ENCODE results near the gene F2RL1. TPM values are rescaled to one million over a fixed set of nuclear protein-coding genes. Genes with fewer than 3 reads are reported as not detected.
"Not testable (repeated sequence)": the region's sequence is repeated elsewhere in the genome, so short reads cannot be mapped to it uniquely, and the experiment has no call there.

The F2RL1 gene
- total and polyA plus RNA-seq, 3 experiments from 2014 or later, result 1.8 to 4.8 (median 2.1) TPM

DNA sequence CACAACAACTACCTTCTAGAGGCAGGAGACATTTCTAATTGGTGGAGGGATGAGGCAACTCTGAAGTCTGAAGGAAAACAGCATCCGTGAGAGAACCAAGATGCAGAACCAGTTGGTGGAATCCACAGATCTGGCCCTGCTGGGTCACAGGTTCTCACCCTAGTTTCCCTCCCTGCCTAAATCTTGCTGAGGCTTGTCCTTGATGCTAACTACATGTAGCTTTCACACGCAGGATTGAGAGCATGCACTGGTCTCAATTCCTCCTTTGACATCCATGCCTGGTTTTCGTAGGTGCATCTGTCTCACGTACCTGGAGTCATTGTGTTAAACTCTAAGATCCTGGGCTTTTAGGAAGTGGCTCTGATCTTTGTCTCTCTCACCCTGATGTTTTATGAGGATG lies 9.7 kb upstream of the F2RL1 start:
- Histone ChIP-seq H3K27me3 (ENCODE audit: insufficient read depth, low read length, poor library complexity, severe bottlenecking) (no peaks in the 10 kb centered on the region), H3K9me3 (ENCODE audit: low read length) (no peaks in the 10 kb centered on the region), H3K27ac (ENCODE audit: low read depth, low read length) (no peak overlapping the region), H3K4me1 (ENCODE audit: insufficient read depth, low read length) (no peaks in the 10 kb centered on the region), H3K4me3 (ENCODE audit: low read length) (no peak overlapping the region), H3K36me3 (ENCODE audit: insufficient read depth, low read length) (no peaks in the 10 kb centered on the region)
- H3K9me3 Mint-ChIP-seq, result peaks cover 0 to 2% (median 0%) of the 10 kb centered on the region in 5 donors
- peaks cover 5 to 11% of the 10 kb centered on the region in 2 donors for H3K27me3 Mint-ChIP-seq
- no peak for DNase-seq
- no peak overlapping the region for H3K4me3 Mint-ChIP-seq
- ChIA-PET CTCF (no interaction called here), POLR2A (no interaction called here)
- no peak overlapping the region for H3K27ac Mint-ChIP-seq
- H3K36me3 Mint-ChIP-seq, result no peaks in the 10 kb centered on the region
- H3K4me1 Mint-ChIP-seq, result no peaks in the 10 kb centered on the region

DNA sequence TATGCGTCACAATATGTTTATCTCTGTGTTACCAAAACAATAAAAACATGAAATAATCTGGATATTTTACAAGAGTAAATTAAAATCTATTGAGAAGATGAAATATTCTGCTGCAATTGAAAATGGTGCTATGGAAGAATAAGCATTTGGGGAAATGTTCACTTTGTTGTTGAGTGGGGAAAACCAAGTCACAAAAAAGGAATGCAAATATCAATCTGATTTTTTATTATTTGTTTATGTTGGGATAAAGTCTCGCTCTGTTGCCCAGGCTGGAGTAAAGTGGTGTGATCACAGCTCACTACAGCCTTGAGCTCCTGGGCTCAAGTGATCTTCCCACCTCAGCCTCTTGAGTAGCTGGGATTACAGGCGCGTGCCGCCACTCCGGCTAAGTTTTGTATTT lies 8.6 kb upstream of the F2RL1 start:
- Mint-ChIP-seq H3K9me3 (peaks cover 0 to 2% (median 0%) of the 10 kb centered on the region in 5 donors), H3K4me3 (no peak overlapping the region), H3K4me1 (no peaks in the 10 kb centered on the region), H3K27me3 (peaks cover 4 to 9% of the 10 kb centered on the region in 2 donors), H3K27ac (no peak overlapping the region), H3K36me3 (no peaks in the 10 kb centered on the region)
- Histone ChIP-seq H3K9me3 (ENCODE audit: low read length) (no peaks in the 10 kb centered on the region), H3K27me3 (ENCODE audit: insufficient read depth, low read length, poor library complexity, severe bottlenecking) (no peaks in the 10 kb centered on the region), H3K36me3 (ENCODE audit: insufficient read depth, low read length) (no peaks in the 10 kb centered on the region), H3K27ac (ENCODE audit: low read depth, low read length) (no peak overlapping the region), H3K4me3 (ENCODE audit: low read length) (no peak overlapping the region), H3K4me1 (ENCODE audit: insufficient read depth, low read length) (no peaks in the 10 kb centered on the region)
- CTCF ChIA-PET, result no interaction called here
- DNase-seq, result no peak
- POLR2A ChIA-PET, result no interaction called here

- POLR2A ChIA-PET, result no interaction called here
- no peaks in the 10 kb centered on the region for H3K27me3 ChIP-seq (ENCODE audit: insufficient read depth, low read length, poor library complexity, severe bottlenecking)
- H3K4me1 ChIP-seq (ENCODE audit: insufficient read depth, low read length), result no peaks in the 10 kb centered on the region
- H3K27me3 Mint-ChIP-seq, result peaks cover 12% of the 10 kb centered on the region in 2 donors
- H3K9me3 ChIP-seq (ENCODE audit: low read length), result no peaks in the 10 kb centered on the region
- DNase-seq, result no peak
- no peaks in the 10 kb centered on the region for H3K36me3 ChIP-seq (ENCODE audit: insufficient read depth, low read length)
- CTCF ChIA-PET, result no interaction called here
- no peak overlapping the region for H3K27ac ChIP-seq (ENCODE audit: low read depth, low read length)
- no peak overlapping the region for H3K4me3 Mint-ChIP-seq
- H3K9me3 Mint-ChIP-seq, result peaks cover 0 to 2% (median 0%) of the 10 kb centered on the region in 5 donors
- H3K4me1 Mint-ChIP-seq, result no peaks in the 10 kb centered on the region
- H3K27ac Mint-ChIP-seq, result no peak overlapping the region
- no peak overlapping the region for H3K4me3 ChIP-seq (ENCODE audit: low read length)
- no peaks in the 10 kb centered on the region for H3K36me3 Mint-ChIP-seq
Measured at GRCh38 chr5:76811214-76811613, 7.6 kb upstream of the F2RL1 start.

- POLR2A ChIA-PET; H3K4me1 ChIP-seq (ENCODE audit: insufficient read depth, low read length); H3K36me3 Mint-ChIP-seq; DNase-seq; H3K4me1 Mint-ChIP-seq; H3K27me3 ChIP-seq (ENCODE audit: insufficient read depth, low read length, poor library complexity, severe bottlenecking); H3K9me3 ChIP-seq (ENCODE audit: low read length); H3K9me3 Mint-ChIP-seq; H3K36me3 ChIP-seq (ENCODE audit: insufficient read depth, low read length); H3K27ac ChIP-seq (ENCODE audit: low read depth, low read length); H3K4me3 Mint-ChIP-seq; CTCF ChIA-PET; H3K27ac Mint-ChIP-seq; H3K4me3 ChIP-seq (ENCODE audit: low read length): not testable (repeated sequence)
- peaks cover 13 to 22% of the 10 kb centered on the region in 2 donors for H3K27me3 Mint-ChIP-seq
Measured at GRCh38 chr5:76812209-76812608, 6.6 kb upstream of the F2RL1 start.

DNA sequence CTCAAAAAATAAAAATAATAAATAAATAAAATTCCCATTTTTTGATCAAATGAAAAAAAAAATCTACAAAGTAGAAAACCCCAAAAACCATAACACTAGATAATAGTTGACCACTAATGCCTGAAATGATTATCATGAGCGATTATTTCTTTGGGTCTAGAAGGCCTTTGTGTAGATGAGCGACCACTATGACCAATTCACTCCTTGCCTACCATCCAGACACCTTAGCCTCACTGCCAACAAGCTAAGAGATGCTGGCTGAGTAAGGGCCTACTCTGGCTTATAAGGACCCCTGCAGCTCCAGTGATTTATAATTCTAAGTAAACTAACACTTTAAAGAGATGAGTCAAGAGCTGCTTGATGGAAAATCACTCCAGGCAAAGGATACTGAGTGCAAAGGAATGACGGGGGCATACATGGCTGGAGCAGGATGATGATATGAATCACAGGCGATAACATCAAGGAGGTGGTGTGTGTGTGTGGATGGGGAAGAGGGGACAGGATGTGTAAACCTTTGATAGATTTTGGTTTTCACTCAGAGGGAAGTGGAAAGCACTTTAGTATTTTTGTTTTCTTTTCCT lies 4.8 kb upstream of the F2RL1 start:
- Histone ChIP-seq H3K36me3 (ENCODE audit: insufficient read depth, low read length) (no peaks in the 10 kb centered on the region), H3K27me3 (ENCODE audit: insufficient read depth, low read length, poor library complexity, severe bottlenecking) (peaks cover 12% of the 10 kb centered on the region), H3K4me1 (ENCODE audit: insufficient read depth, low read length) (peaks cover 5% of the 10 kb centered on the region), H3K27ac (ENCODE audit: low read depth, low read length) (no peak overlapping the region), H3K9me3 (ENCODE audit: low read length) (no peaks in the 10 kb centered on the region), H3K4me3 (ENCODE audit: low read length) (no peak overlapping the region)
- peaks cover 6 to 8% (median 7%) of the 10 kb centered on the region in 3 donors for H3K4me1 Mint-ChIP-seq
- POLR2A ChIA-PET, result no interaction called here
- no peak overlapping the region for H3K27ac Mint-ChIP-seq
- H3K9me3 Mint-ChIP-seq, result peaks cover 0 to 2% (median 0%) of the 10 kb centered on the region in 5 donors
- DNase-seq, result no peak
- no peak overlapping the region for H3K4me3 Mint-ChIP-seq
- H3K36me3 Mint-ChIP-seq, result no peaks in the 10 kb centered on the region
- peaks cover 21 to 35% of the 10 kb centered on the region in 2 donors for H3K27me3 Mint-ChIP-seq
- CTCF ChIA-PET, result no interaction called here

GRCh38 chr5:76816110-76816831 lies 2.6 kb upstream of the F2RL1 start:
- no peak for DNase-seq
- POLR2A ChIA-PET, result no interaction called here
- Histone ChIP-seq H3K4me3 (ENCODE audit: low read length) (no peak overlapping the region), H3K36me3 (ENCODE audit: insufficient read depth, low read length) (no peaks in the 10 kb centered on the region), H3K27me3 (ENCODE audit: insufficient read depth, low read length, poor library complexity, severe bottlenecking) (peaks cover 12% of the 10 kb centered on the region), H3K4me1 (ENCODE audit: insufficient read depth, low read length) (peaks cover 15% of the 10 kb centered on the region), H3K9me3 (ENCODE audit: low read length) (no peaks in the 10 kb centered on the region), H3K27ac (ENCODE audit: low read depth, low read length) (no peak overlapping the region)
- Mint-ChIP-seq H3K27me3 (peaks cover 16 to 44% of the 10 kb centered on the region in 2 donors), H3K9me3 (no peaks in the 10 kb centered on the region), H3K27ac (no peak overlapping the region), H3K4me1 (peaks cover 11 to 30% (median 21%) of the 10 kb centered on the region in 3 donors), H3K4me3 (peak overlapping the region in 1 of 7 donors; percentile 58), H3K36me3 (no peaks in the 10 kb centered on the region)
- CTCF ChIA-PET, result interaction anchor here (1.8 kb wide), 1 partner anchor 10 kb away, joined by 7 read pairs; no protein-coding TSS in a partner anchor

DNA sequence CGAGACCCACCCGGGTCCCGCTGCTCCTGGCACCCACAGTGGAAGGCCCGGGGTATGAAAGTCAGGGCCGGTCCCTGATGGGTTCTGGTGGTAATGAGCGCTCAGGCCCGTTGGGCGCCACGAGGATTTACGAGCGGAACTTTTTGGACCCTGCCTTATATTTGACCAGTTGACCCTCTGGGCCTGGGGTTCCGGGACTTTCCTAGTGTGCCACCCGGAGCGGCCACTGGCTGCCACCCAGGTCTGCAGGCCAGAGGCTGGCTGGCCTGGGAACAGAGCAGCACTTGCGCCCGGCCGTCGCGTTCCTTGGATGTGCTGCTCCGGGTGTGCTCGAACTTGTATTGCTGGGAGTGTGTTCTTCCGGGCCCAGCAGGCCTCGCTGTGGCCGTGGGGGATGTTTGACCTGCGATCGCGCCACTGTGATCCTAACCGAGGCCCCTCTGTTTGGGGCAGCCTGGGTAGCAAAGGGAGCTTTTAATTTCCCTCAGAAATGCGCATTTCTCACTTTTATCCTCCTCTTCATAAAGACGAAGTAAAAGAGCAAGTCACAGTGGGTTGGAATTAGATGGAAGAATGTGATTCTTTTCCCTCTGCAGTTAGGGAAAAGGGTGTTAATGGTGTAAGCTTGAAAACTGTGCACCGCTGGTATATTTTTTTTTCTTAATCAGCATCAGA lies 1.2 kb downstream of the F2RL1 start:
- Mint-ChIP-seq H3K4me3 (peak overlapping the region; percentile 87 to 92 (median 88)), H3K4me1 (peaks cover 11 to 30% (median 21%) of the 10 kb centered on the region in 3 donors), H3K36me3 (peaks cover 0 to 3% (median 0%) of the 10 kb centered on the region in 3 donors), H3K27me3 (peaks cover 16 to 40% of the 10 kb centered on the region in 2 donors), H3K27ac (no peak overlapping the region), H3K9me3 (peaks cover 0 to 4% (median 0%) of the 10 kb centered on the region in 5 donors)
- Histone ChIP-seq H3K27me3 (ENCODE audit: insufficient read depth, low read length, poor library complexity, severe bottlenecking) (peaks cover 12% of the 10 kb centered on the region), H3K4me3 (ENCODE audit: low read length) (peak overlapping the region; percentile 88), H3K9me3 (ENCODE audit: low read length) (no peaks in the 10 kb centered on the region), H3K36me3 (ENCODE audit: insufficient read depth, low read length) (no peaks in the 10 kb centered on the region), H3K27ac (ENCODE audit: low read depth, low read length) (no peak overlapping the region), H3K4me1 (ENCODE audit: insufficient read depth, low read length) (peaks cover 15% of the 10 kb centered on the region)
- DNase-seq, result no peak
- POLR2A ChIA-PET, result no interaction called here
- CTCF ChIA-PET, result no interaction called here

DNA sequence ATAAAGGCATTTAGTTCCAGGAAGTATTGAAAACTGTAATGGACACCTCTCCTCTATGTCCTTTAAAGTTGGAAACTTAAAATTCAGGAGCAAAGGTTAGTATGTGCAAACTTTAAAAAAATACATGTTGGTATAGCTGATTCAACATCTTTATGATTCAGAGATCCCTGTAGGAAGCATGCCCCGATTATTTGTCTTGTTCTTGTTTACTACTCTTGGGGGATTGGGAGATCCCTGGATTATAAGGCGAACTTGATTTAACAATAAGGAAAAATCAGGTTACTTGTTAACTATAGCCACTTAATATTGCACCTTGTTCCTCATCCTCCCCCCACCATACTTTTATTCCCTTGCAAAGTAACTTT lies 1.7 kb downstream of the F2RL1 start:
- peak overlapping the region in 1 of 8 donors; percentile 50 for H3K27ac Mint-ChIP-seq
- peaks cover 11 to 30% (median 21%) of the 10 kb centered on the region in 3 donors for H3K4me1 Mint-ChIP-seq
- ChIA-PET CTCF (no interaction called here), POLR2A (no interaction called here)
- H3K27me3 ChIP-seq (ENCODE audit: insufficient read depth, low read length, poor library complexity, severe bottlenecking), result peaks cover 12% of the 10 kb centered on the region
- peaks cover 0 to 3% (median 0%) of the 10 kb centered on the region in 3 donors for H3K36me3 Mint-ChIP-seq
- no peaks in the 10 kb centered on the region for H3K9me3 ChIP-seq (ENCODE audit: low read length)
- H3K4me1 ChIP-seq (ENCODE audit: insufficient read depth, low read length), result peaks cover 15% of the 10 kb centered on the region
- peaks cover 0 to 4% (median 0%) of the 10 kb centered on the region in 5 donors for H3K9me3 Mint-ChIP-seq
- no peak overlapping the region for H3K27ac ChIP-seq (ENCODE audit: low read depth, low read length)
- H3K4me3 Mint-ChIP-seq, result peak overlapping the region; percentile 23 to 92 (median 88)
- no peaks in the 10 kb centered on the region for H3K36me3 ChIP-seq (ENCODE audit: insufficient read depth, low read length)
- H3K27me3 Mint-ChIP-seq, result peaks cover 16 to 38% of the 10 kb centered on the region in 2 donors
- no peak overlapping the region for H3K4me3 ChIP-seq (ENCODE audit: low read length)
- no peak for DNase-seq
